Activated gamma-delta T cell (primary cell): ENCODE data around the gene MYEOV.

Experiments used
- DNase-seq: peaks from one replicate; lab custom pipeline; 2025; lab: John Stamatoyannopoulos, UW
- total RNA-seq, 2 donors: gene quantifications; one replicate each; lab custom pipeline; 2026; lab: John Stamatoyannopoulos, UW

MYEOV gene
- 0 reads per million in 2 donors for total RNA-seq

- no peak for DNase-seq
Measured at GRCh38 chr11:69293819-69294505, at the start of gene MYEOV. Gene MYEOV, plus strand, starts transcription at chr11:69294155. Its CDS starts 1,200 bp downstream, at chr11:69295355.

- DNase-seq = no peak
Measured at GRCh38 chr11:69244266-69244665, 49.7 kb upstream of the MYEOV start.

GRCh38 chr11:69245041-69245440, 48.9 kb upstream of the MYEOV start:
- DNase-seq = no peak

GRCh38 chr11:69245491-69246345, 48.2 kb upstream of the MYEOV start:
- no peak for DNase-seq

GRCh38 chr11:69249311-69250185, 44.4 kb upstream of the MYEOV start:
- no peak for DNase-seq

- DNase-seq = no peak
Measured at GRCh38 chr11:69250186-69251056, 43.5 kb upstream of the MYEOV start.

- DNase-seq = no peak
Measured at GRCh38 chr11:69251057-69251393, 42.9 kb upstream of the MYEOV start.

GRCh38 chr11:69251639-69252489, 42.1 kb upstream of the MYEOV start:
- no peak for DNase-seq

- no peak for DNase-seq
Measured at GRCh38 chr11:69252490-69252837, 41.5 kb upstream of the MYEOV start.

- no peak for DNase-seq
Measured at GRCh38 chr11:69253028-69253427, 40.9 kb upstream of the MYEOV start.

- DNase-seq = no peak
Measured at GRCh38 chr11:69257134-69257533, 36.8 kb upstream of the MYEOV start.

GRCh38 chr11:69257838-69258658, 35.9 kb upstream of the MYEOV start:
- DNase-seq = no peak

GRCh38 chr11:69259096-69259495, 34.9 kb upstream of the MYEOV start:
- DNase-seq = no peak

- DNase-seq = no peak
Measured at GRCh38 chr11:69260622-69261021, 33.3 kb upstream of the MYEOV start.

GRCh38 chr11:69261116-69261515, 32.8 kb upstream of the MYEOV start:
- DNase-seq = no peak

GRCh38 chr11:69262918-69263735, 30.8 kb upstream of the MYEOV start:
- no peak for DNase-seq

GRCh38 chr11:69263736-69264052, 30.3 kb upstream of the MYEOV start:
- no peak for DNase-seq

GRCh38 chr11:69264486-69264885, 29.5 kb upstream of the MYEOV start:
- DNase-seq = no peak

GRCh38 chr11:69265210-69265609, 28.7 kb upstream of the MYEOV start:
- no peak for DNase-seq
